Measurements from ENCODE around the gene ETV3.
"Not testable (repeated sequence)": the region's sequence is repeated elsewhere in the genome, so short reads cannot be mapped to it uniquely, and the experiment has no call there.

The ETV3 gene

GRCh38 chr1:157112186-157112867, 25.9 kb downstream of the ETV3 start:
- DNase-seq (ENCODE audit: low spot score) = no peak

- no peak for DNase-seq (ENCODE audit: low spot score)
Observed at GRCh38 chr1:157111396-157112165, 26.6 kb downstream of the ETV3 start.

- DNase-seq (ENCODE audit: low spot score) = no peak
Observed at GRCh38 chr1:157110686-157111085, 27.5 kb downstream of the ETV3 start.

GRCh38 chr1:157110003-157110402, 28.2 kb downstream of the ETV3 start:
- DNase-seq (ENCODE audit: low spot score) = no peak

GRCh38 chr1:157108448-157108847, 29.7 kb downstream of the ETV3 start:
- no peak for DNase-seq (ENCODE audit: low spot score)

GRCh38 chr1:157107702-157108101, 30.5 kb downstream of the ETV3 start:
- DNase-seq (ENCODE audit: low spot score) = no peak

GRCh38 chr1:157106813-157107189, 31.4 kb downstream of the ETV3 start:
- DNase-seq (ENCODE audit: low spot score) = no peak

- peak; percentile 63 for DNase-seq (ENCODE audit: low spot score)
Observed at GRCh38 chr1:157105988-157106812, 32.0 kb downstream of the ETV3 start.

- DNase-seq (ENCODE audit: low spot score) = no peak
Observed at GRCh38 chr1:157105298-157105987, 32.8 kb downstream of the ETV3 start.

- DNase-seq (ENCODE audit: low spot score) = no peak
Observed at GRCh38 chr1:157104598-157105293, 33.4 kb downstream of the ETV3 start.

GRCh38 chr1:157103268-157103667, 34.9 kb downstream of the ETV3 start:
- DNase-seq (ENCODE audit: low spot score) = no peak

- no peak for DNase-seq (ENCODE audit: low spot score)
Observed at GRCh38 chr1:157101149-157101548, 37.0 kb downstream of the ETV3 start.

GRCh38 chr1:157099633-157100009, 38.6 kb downstream of the ETV3 start, which contains the start of gene ETV3L:
ETV3L (minus strand) TSS chr1:157099808; CDS start chr1:157099523, 285 bp downstream.
- no peak for DNase-seq (ENCODE audit: low spot score)

GRCh38 chr1:157098987-157099632, 39.1 kb downstream of the ETV3 start:
- DNase-seq (ENCODE audit: low spot score) = not testable (repeated sequence)

GRCh38 chr1:157098519-157098918, 39.7 kb downstream of the ETV3 start:
- DNase-seq (ENCODE audit: low spot score) = no peak

GRCh38 chr1:157097692-157098091, 40.5 kb downstream of the ETV3 start:
- DNase-seq (ENCODE audit: low spot score) = no peak

- no peak for DNase-seq (ENCODE audit: low spot score)
Observed at GRCh38 chr1:157096881-157097280, 41.3 kb downstream of the ETV3 start.

GRCh38 chr1:157095551-157095950, 42.6 kb downstream of the ETV3 start:
- DNase-seq (ENCODE audit: low spot score) = no peak

GRCh38 chr1:157095091-157095490, 43.1 kb downstream of the ETV3 start:
- no peak for DNase-seq (ENCODE audit: low spot score)

- DNase-seq (ENCODE audit: low spot score) = no peak
Observed at GRCh38 chr1:157092831-157093230, 45.4 kb downstream of the ETV3 start.

All from germinal center (tissue), 1 donor.